ENCODE results near the gene XXYLT1.

- no peak for TF ChIP-seq ZFP3 (CRISPR knock-in tag; IDR thresholded peaks at IDR 0.05)
- no peak for TF ChIP-seq CSDC2 (CRISPR knock-in tag; IDR thresholded peaks at IDR 0.05)
- no peak for TF ChIP-seq ARNTL (CRISPR knock-in tag; IDR thresholded peaks at IDR 0.05; ENCODE audit: borderline replicate concordance, low read depth)
- no peak for TF ChIP-seq PATZ1 (CRISPR knock-in tag; IDR thresholded peaks at IDR 0.05; ENCODE audit: borderline replicate concordance)
- no peak for TF ChIP-seq TSHZ2 (CRISPR knock-in tag; IDR thresholded peaks at IDR 0.05)
- no peak for TF ChIP-seq SNAI2 (CRISPR knock-in tag; IDR thresholded peaks at IDR 0.05)
Observed at GRCh38 chr3:195267096-195267495, 3.9 kb downstream of the XXYLT1 start.
